Right cardiac atrium (tissue), 5 donors: ENCODE results near the gene ZNF608. TPM values are rescaled to one million over a fixed set of nuclear protein-coding genes. Genes with fewer than 3 reads are reported as not detected.
A peak's percentile ranks its signal among the peaks of the same experiment; 100 is the strongest.

ENCODE experiments used
- ATAC-seq, 2 donors: fragments of 200-7000 bp; cut with Tn5 transposase; one replicate each; pipeline versions ENCODE4 v1.8.0 to v1.9.1; 2020; ENCODE audit warnings: moderate library complexity in 2 of 2, mild to moderate bottlenecking in 1 of 2
- DNase-seq, 3 donors: peaks; one replicate each; pipeline ENCODE4 v3.0.0-alpha.2; 2020
- H3K27ac ChIP-seq: one replicate; pipeline ENCODE4 v1.5.1; 2013; ENCODE audit warnings: mild to moderate bottlenecking, low read length, control low read depth, moderate library complexity
- H3K27me3 ChIP-seq: one replicate; pipeline ENCODE4 v1.6.1; 2013; ENCODE audit not compliant: control insufficient read depth, insufficient read depth
- H3K4me1 ChIP-seq: one replicate; pipeline ENCODE4 v1.6.1; 2013; ENCODE audit warnings: low read length; ENCODE audit not compliant: control insufficient read depth, insufficient read depth
- H3K4me3 ChIP-seq: one replicate; pipeline ENCODE4 v1.5.1; 2013; ENCODE audit warnings: low read length, control low read depth
- H3K9me3 ChIP-seq: one replicate; pipeline ENCODE4 v1.6.1; 2013; ENCODE audit warnings: low read length; ENCODE audit not compliant: control insufficient read depth
- WGBS: extraction: QIAGEN DNeasy Blood & Tissue Kit; methylation state at CpG from one replicate; pipeline ENCODE4 v1.1.7; 2013; 5-methylcytosine and 5-hydroxymethylcytosine counted together
- intact Hi-C, 4 donors: fragments of 100-400 bp; cut with DNase I; formaldehyde crosslinking; loops; one replicate each; pipeline versions ENCODE4 v1.11.0 to v1.14.0; 2022 to 2023
- long read RNA-seq, 4 donors: library from polyadenylated mRNA; unstranded; transcript quantifications; one replicate each; pipeline ENCODE4 v2.0.0, GENCODE V29; 2020 to 2021
- polyA plus RNA-seq: library from polyadenylated mRNA; stranded (reverse); fragments of 200-250 nt; gene quantifications from one replicate; pipeline ENCODE4 v1.2.3, GENCODE V29; 2013
- total RNA-seq, 4 donors: library from RNA; stranded (reverse); fragmentation: NEBNext Ultra II Directional; extraction: Animal tissue kit (Norgen Biotek cat#: 25700); gene quantifications; one replicate each; pipeline ENCODE4 v1.2.1, GENCODE V29; 2021
- donor health status: healthy with polysubstance abuse.
- donor health status: DM: no; HTN: yes; CAD: no.
- donor health status: DM: no; HTN: no; CAD: no.
- donor health status: DM: no; HTN: yes; CAD: no; lungs with severe emphysema.
- donor health status: DM: yes; HTN: yes; CAD: no.

ZNF608 gene, protein sequence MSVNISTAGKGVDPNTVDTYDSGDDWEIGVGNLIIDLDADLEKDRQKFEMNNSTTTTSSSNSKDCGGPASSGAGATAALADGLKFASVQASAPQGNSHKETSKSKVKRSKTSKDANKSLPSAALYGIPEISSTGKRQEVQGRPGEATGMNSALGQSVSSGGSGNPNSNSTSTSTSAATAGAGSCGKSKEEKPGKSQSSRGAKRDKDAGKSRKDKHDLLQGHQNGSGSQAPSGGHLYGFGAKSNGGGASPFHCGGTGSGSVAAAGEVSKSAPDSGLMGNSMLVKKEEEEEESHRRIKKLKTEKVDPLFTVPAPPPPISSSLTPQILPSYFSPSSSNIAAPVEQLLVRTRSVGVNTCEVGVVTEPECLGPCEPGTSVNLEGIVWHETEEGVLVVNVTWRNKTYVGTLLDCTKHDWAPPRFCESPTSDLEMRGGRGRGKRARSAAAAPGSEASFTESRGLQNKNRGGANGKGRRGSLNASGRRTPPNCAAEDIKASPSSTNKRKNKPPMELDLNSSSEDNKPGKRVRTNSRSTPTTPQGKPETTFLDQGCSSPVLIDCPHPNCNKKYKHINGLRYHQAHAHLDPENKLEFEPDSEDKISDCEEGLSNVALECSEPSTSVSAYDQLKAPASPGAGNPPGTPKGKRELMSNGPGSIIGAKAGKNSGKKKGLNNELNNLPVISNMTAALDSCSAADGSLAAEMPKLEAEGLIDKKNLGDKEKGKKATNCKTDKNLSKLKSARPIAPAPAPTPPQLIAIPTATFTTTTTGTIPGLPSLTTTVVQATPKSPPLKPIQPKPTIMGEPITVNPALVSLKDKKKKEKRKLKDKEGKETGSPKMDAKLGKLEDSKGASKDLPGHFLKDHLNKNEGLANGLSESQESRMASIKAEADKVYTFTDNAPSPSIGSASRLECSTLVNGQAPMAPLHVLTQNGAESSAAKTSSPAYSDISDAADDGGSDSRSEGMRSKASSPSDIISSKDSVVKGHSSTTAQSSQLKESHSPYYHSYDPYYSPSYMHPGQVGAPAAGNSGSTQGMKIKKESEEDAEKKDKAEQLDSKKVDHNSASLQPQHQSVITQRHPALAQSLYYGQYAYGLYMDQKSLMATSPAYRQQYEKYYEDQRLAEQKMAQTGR (N-terminal part only)
- total RNA-seq: 10 to 100 TPM; 31.1 to 43.7 (median 41.2) TPM
- 16.4 TPM for polyA plus RNA-seq
- long read RNA-seq, donor 1, full-length matches to known transcripts: 3 of 13 reads
- long read RNA-seq, donor 1, partial matches to known transcripts: 6 of 13 reads
- long read RNA-seq, donor 1, other reads (novel, unspliced or antisense): 4 of 13 reads
- long read RNA-seq, donor 2, partial matches to known transcripts: 3 of 5 reads
- long read RNA-seq, donor 2, other reads (novel, unspliced or antisense): 2 of 5 reads
- long read RNA-seq, donor 3, partial matches to known transcripts: 6 of 15 reads
- long read RNA-seq, donor 3, other reads (novel, unspliced or antisense): 5 of 15 reads
- long read RNA-seq, donor 4, partial matches to known transcripts: 1 of 1 reads
- long read RNA-seq, donor 4, other reads (novel, unspliced or antisense): 0 of 1 reads

DNA sequence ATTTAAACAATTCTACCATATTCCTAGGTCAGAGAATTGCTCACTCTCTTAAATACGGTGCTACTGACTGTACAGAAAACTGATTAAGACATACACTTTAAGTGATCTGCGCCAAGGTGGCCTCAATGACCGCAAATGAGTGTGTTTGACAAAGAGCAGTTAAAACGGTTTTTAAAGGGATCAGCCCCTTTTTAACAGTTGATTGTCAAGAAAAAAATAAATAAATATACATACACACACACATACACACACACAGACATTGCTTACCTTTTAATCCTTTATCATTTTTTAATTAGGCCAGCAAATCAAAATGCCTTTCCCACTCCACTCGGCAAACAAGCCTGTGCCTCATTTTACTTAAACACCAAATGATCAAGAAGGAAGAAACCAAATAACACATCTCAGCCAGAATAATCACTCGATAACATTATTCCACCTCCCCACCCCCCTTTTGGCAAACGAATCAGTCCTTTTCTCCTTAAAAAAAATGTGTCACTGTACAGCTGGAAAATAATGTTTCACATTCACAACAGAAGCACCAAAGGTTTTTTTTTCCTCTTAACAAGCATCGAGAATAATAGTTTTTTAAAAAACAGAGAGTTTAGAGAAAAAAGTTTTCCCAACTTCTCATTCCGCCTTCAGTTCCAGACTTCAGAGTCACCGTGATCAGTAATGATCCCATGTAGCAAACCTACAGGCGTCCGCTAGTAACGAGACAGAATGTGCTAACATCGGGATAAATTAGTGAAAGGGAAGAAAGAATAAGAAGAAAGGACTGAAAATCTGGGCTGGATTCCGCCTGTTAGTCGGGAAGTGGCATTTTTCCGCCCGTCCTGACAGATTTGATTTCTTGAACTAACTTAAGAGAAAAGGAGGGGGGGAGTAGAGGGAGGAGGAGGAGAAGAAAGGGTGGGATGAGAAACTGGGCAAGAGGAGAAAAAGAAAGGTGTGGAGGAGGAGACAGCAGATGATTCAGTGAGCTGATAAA is at the start of gene ZNF608:
Gene ZNF608 (minus strand): TSS at position 712 of the 988 bp plus-strand sequence. CDS start 1,650 bp downstream, outside the sequence.
- intact Hi-C loops: loop anchor here (5.0 to 10.0 kb wide), 4 partner anchors 91 to 161 kb away; no protein-coding TSS in a partner anchor
- WGBS: 2% methylated on average over 18 of the region's 18 CpGs
- peak in 1 of 3 donors; percentile 38 for DNase-seq
- no peak for ATAC-seq
- Histone ChIP-seq H3K27me3 (no peaks in the 10 kb centered on the region), H3K9me3 (no peaks in the 10 kb centered on the region), H3K4me1 (peaks cover 3% of the 10 kb centered on the region), H3K4me3 (peak within 1 kb of the TSS; percentile 85), H3K27ac (peak within 1 kb of the TSS; percentile 93)

- Histone ChIP-seq H3K9me3 (no peaks in the 10 kb centered on the region), H3K27me3 (no peaks in the 10 kb centered on the region), H3K4me1 (peaks cover 1% of the 10 kb centered on the region), H3K27ac (no peak overlapping the region), H3K4me3 (no peak overlapping the region)
- no peak for ATAC-seq
- WGBS: 75% methylated on average over 4 of the region's 4 CpGs
- intact Hi-C loops: no loop called here
- DNase-seq: no peak
Measured at GRCh38 chr5:124795829-124796228, 49.4 kb upstream of the ZNF608 start.

- no peaks in the 10 kb centered on the region for H3K9me3 ChIP-seq
- WGBS: 65% methylated on average over 7 of the region's 7 CpGs
- intact Hi-C loops: no loop called here
- no peak for DNase-seq
- peaks cover 1% of the 10 kb centered on the region for H3K4me1 ChIP-seq
- ATAC-seq: no peak
- no peak overlapping the region for H3K27ac ChIP-seq
- no peak overlapping the region for H3K4me3 ChIP-seq
- H3K27me3 ChIP-seq: no peaks in the 10 kb centered on the region
Measured at GRCh38 chr5:124790895-124791732, 44.7 kb upstream of the ZNF608 start.

DNA sequence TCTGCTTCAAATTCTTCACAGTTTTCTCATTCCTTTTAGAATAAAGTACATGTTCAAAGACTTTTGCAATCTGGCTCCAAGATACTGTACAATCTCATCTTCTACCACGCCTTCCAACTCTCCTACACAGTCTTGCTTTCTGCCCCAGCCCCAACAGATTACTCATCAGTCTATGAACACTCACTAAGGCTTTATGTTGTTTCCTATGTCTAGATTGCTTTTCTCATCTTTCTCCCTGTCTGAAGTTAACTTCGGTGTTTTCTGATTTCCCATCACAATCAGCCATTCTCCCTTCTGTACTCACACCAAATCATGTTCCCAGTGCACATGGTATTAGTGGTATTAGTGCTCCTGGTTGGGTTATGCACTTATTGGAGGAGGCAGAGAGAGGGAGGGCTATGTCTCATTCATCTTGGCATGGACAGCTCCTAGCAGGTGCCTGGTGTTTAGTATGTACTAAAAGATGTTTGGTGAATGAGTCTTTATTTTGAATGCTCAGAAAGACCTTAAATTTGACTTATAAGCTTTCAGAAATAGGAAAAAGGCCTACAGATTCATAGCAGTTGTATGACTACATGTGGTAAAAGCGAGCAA is 44.0 kb upstream of the ZNF608 start:
- ATAC-seq: no peak
- no peak overlapping the region for H3K4me3 ChIP-seq
- no peak for DNase-seq
- 88% methylated on average over 3 of the region's 3 CpGs for WGBS
- H3K9me3 ChIP-seq: no peaks in the 10 kb centered on the region
- H3K27me3 ChIP-seq: no peaks in the 10 kb centered on the region
- no peak overlapping the region for H3K27ac ChIP-seq
- intact Hi-C loops: no loop called here
- H3K4me1 ChIP-seq: peaks cover 1% of the 10 kb centered on the region

DNA sequence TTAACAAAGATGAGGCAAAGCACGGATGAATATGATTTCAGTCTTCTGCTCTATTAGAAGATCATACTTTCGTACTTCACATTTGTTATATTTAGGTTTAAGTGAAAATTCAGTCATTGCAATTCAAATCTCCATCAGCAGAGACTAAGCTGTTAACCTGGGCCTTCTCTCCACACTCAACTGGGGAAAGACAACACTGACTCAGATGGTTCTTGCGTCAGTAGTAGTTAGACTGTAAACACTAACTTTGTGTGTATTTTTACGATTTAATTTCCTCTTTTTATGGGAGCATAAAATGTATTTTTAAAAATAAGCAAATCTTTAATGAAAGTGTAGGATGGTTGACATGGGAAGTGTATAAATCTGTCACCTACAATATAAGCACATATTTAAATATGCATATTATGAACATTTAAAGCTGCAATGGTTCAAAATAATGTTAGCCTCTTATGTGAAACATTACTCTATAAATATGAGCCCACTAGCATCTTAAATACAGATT is 42.7 kb upstream of the ZNF608 start:
- Histone ChIP-seq H3K27ac (no peak overlapping the region), H3K9me3 (no peaks in the 10 kb centered on the region), H3K27me3 (no peaks in the 10 kb centered on the region), H3K4me1 (no peaks in the 10 kb centered on the region), H3K4me3 (no peak overlapping the region)
- 92% methylated on average over 4 of the region's 4 CpGs for WGBS
- DNase-seq (no peak), ATAC-seq (no peak)
- intact Hi-C loops: no loop called here

DNA sequence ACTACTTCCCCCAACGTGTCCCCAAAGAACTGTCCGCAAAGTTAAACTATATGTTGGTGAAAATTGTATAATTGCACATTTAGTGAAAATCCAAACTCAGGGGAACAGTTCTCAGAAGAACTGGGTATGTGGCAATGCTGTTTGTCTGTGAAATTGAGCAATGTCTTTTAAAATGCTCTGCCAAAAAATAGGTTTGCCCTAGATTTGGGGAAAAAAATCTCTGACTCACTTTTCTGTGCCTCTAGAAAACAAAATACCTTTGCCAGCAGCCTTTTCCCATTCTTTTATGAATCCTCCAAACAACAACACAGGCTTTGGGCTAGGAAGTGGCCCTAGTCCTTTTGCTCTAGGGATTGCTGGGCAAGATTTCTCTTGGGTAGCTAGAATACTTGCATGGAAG is 37.4 kb upstream of the ZNF608 start:
- Histone ChIP-seq H3K4me3 (no peak overlapping the region), H3K9me3 (no peaks in the 10 kb centered on the region), H3K27ac (no peak overlapping the region), H3K4me1 (no peaks in the 10 kb centered on the region), H3K27me3 (no peaks in the 10 kb centered on the region)
- peak in 1 of 2 donors; percentile 14 for ATAC-seq
- intact Hi-C loops: no loop called here
- no peak for DNase-seq
- WGBS: 83% methylated on average over 2 of the region's 2 CpGs

GRCh38 chr5:124783285-124783684 is 36.8 kb upstream of the ZNF608 start:
- Histone ChIP-seq H3K4me3 (no peak overlapping the region), H3K4me1 (no peaks in the 10 kb centered on the region), H3K9me3 (no peaks in the 10 kb centered on the region), H3K27ac (no peak overlapping the region), H3K27me3 (no peaks in the 10 kb centered on the region)
- intact Hi-C loops: no loop called here
- 98% methylated on average over 3 of the region's 3 CpGs for WGBS
- DNase-seq (no peak), ATAC-seq (no peak)

DNA sequence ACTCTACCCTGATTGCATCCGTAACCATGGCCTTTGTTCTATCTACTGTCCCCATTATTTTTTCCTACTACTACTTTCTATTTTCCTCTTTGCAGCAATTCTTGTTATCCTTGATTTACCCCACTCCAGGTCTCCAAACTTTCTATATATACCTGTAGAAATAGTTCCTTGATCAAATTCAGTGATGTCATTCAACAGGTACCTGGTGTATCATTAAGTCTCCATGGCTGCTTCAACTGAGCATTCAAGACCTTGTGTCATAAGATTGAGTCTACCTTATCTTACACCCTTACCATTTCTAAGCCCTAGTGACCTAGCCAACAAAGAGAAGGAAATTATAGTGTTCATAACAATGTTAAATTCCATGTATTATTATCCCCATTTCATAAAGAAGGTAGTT is 35.8 kb upstream of the ZNF608 start:
- ATAC-seq: no peak
- Histone ChIP-seq H3K27me3 (no peaks in the 10 kb centered on the region), H3K4me3 (no peak overlapping the region), H3K9me3 (no peaks in the 10 kb centered on the region), H3K4me1 (no peaks in the 10 kb centered on the region), H3K27ac (no peak overlapping the region)
- no peak for DNase-seq
- 98% methylated on average over 1 of the region's 1 CpG for WGBS
- intact Hi-C loops: no loop called here
